ENCODE results near the gene NQO1. TPM values are rescaled to one million over a fixed set of nuclear protein-coding genes. Genes with fewer than 3 reads are reported as not detected.

NQO1 gene
- total and polyA plus RNA-seq, 9 of the 15 experiments (the other 6 are each of a cell fraction or from before 2014, with no cell fraction given), result 96.7 to 198 (median 122) TPM

DNA sequence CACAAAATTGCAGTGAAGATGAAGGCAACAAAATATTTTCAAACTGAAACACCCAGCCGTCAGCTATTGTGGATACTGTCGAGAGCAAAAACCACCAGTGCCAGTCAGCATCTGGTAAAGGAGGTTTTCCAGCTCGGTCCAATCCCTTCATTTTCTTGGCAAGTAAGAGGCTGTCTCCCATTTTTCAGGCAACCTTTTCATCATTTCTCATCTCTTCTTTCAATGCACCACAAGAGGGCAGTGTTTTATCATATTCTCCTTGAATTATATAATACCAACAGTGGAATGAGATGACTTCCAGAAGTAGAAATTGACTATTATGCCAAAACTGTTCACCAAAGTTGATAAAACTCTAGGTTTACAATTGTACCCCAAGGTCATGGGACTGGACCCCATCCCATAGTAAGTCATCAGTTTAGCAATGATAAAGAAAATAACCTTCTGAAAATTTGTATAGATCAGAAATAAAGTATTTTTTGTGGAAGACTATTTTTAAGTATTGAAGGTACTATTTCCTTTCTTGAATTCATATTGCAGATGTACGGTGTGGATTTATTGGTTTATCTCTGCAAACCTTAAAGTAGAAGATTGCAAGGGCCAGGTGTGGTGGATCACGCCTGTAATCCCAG lies 16.8 kb downstream of the NQO1 start:
- peak; percentile 81 for ATAC-seq
- TF ChIP-seq, protein P1, sequence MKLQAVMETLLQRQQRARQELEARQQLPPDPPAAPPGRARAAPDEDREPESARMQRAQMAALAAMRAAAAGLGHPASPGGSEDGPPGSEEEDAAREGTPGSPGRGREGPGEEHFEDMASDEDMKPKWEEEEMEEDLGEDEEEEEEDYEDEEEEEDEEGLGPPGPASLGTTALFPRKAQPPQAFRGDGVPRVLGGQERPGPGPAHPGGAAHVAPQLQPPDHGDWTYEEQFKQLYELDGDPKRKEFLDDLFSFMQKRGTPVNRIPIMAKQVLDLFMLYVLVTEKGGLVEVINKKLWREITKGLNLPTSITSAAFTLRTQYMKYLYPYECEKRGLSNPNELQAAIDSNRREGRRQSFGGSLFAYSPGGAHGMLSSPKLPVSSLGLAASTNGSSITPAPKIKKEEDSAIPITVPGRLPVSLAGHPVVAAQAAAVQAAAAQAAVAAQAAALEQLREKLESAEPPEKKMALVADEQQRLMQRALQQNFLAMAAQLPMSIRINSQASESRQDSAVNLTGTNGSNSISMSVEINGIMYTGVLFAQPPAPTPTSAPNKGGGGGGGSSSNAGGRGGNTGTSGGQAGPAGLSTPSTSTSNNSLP (IDR thresholded peaks at IDR 0.05; ENCODE audit: borderline replicate concordance, low read depth, low read length), result peak; percentile 82; the same call in 1 of the 2 replicates
- TF ChIP-seq ARID2 (IDR thresholded peaks at IDR 0.05), result 0 out of 2 replicates have a peak, but pooled peaks have one; percentile 37
- no peak for TF ChIP-seq NEUROD1 (IDR thresholded peaks at IDR 0.05; ENCODE audit: borderline replicate concordance, low read depth, low read length, partially characterized antibody)
- TF ChIP-seq NRF1 (conservative IDR thresholded peaks at IDR 0.05 in 1 of 2, IDR thresholded peaks at IDR 0.05 in 1 of 2), result peak; percentile 34 to 65; a peak in 2 of 4 replicates
- peak; percentile 83 for TF ChIP-seq REST (IDR thresholded peaks at IDR 0.05; ENCODE audit: borderline replicate concordance)
- TF ChIP-seq REST (CRISPR knock-in tag; IDR thresholded peaks at IDR 0.05; ENCODE audit: low read depth), result no peak
- TF ChIP-seq SRF (CRISPR knock-in tag; IDR thresholded peaks at IDR 0.05), result 0 out of 4 replicates have a peak, but pooled peaks of 1 of the 2 experiments have one; percentile 23
- TF ChIP-seq, protein P2, sequence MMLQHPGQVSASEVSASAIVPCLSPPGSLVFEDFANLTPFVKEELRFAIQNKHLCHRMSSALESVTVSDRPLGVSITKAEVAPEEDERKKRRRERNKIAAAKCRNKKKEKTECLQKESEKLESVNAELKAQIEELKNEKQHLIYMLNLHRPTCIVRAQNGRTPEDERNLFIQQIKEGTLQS (IDR thresholded peaks at IDR 0.05), result no peak
- TF ChIP-seq, protein P2 (CRISPR knock-in tag; conservative IDR thresholded peaks at IDR 0.05), result 0 out of 2 replicates have a peak, but pooled peaks have one; percentile 38

More for the DNA sequence above, 16.8 kb downstream of the NQO1 start:
- BruUV-seq (replicated peaks), result no TSS peak
- no peaks in the 10 kb centered on the region for H3K79me2 ChIP-seq (ENCODE audit: control insufficient read depth, insufficient read depth, low read length)
- DNase-seq (ENCODE audit: extremely low read depth in 1 of 4, low spot score in 3 of 4), result peak; percentile 40 to 74 (median 52)
- H2AFZ ChIP-seq (ENCODE audit: low read depth, low read length), result no peak overlapping the region
- intact Hi-C loops (cut with micrococcal nuclease), result loop anchor here (1.0 to 10.0 kb wide), 4 partner anchors 45 to 313 kb away; partner anchors contain the start of gene NOB1
- 26% methylated on average over 5 of the region's 5 CpGs for WGBS (ENCODE audit: insufficient coverage, low coverage, missing lambda C conversion rate)
- H3K27ac ChIP-seq (ENCODE audit: extremely low read depth, low read depth, low read length), result no peak overlapping the region
- H3K4me1 ChIP-seq (replicated peaks in 1 of 2; ENCODE audit: control insufficient read depth in 2 of 2, insufficient read depth in 2 of 2, low read length in 2 of 2), result no peaks in the 10 kb centered on the region; a peak in 1 of 5 replicates
- H3K36me3 ChIP-seq (ENCODE audit: control insufficient read depth, insufficient read depth, low read length), result peaks cover 45% of the 10 kb centered on the region; the same call in 2 of the 3 replicates
- no peaks in the 10 kb centered on the region for H3K9me1 ChIP-seq (ENCODE audit: control insufficient read depth, insufficient read depth, low read length)
- no peaks in the 10 kb centered on the region for H4K20me1 ChIP-seq (replicated peaks; ENCODE audit: control insufficient read depth, insufficient read depth, low read length)
- in situ Hi-C loops (cut with MboI), result loop anchor here (5.0 kb wide), 2 partner anchors 43 to 218 kb away; partner anchors contain the start of gene NOB1
- no peaks in the 10 kb centered on the region for H3K9me3 ChIP-seq (replicated peaks; ENCODE audit: control insufficient read depth, insufficient read depth, low read depth, low read length)
- CTCF ChIA-PET (ENCODE audit: low intra/inter-chr PET ratio), result interaction anchor here (0.6 to 2.8 kb wide), 8 partner anchors 13 to 1521 kb away, joined by 3 to 29 read pairs (median 4); partner anchors contain the start of gene NOB1
- FAIRE-seq, result peak; percentile 86
- no peak overlapping the region for H3K4me2 ChIP-seq (ENCODE audit: insufficient read depth, low read length)
- H3K4me3 ChIP-seq, result no peak overlapping the region
- H3K27me3 ChIP-seq (ENCODE audit: control insufficient read depth in 2 of 2, insufficient read depth in 2 of 2, low read length in 2 of 2), result no peaks in the 10 kb centered on the region
- POLR2A ChIA-PET, result interaction anchor here (0.5 to 1.7 kb wide), 4 partner anchors 12 to 311 kb away, joined by 3 to 8 read pairs (median 3); no protein-coding TSS in a partner anchor
- no peak overlapping the region for H3K9ac ChIP-seq (ENCODE audit: insufficient read depth in 1 of 2, low read depth in 2 of 2, low read length in 2 of 2)

Measured in K562 (cell line).